GM18517 (cell line): ENCODE results near the gene NDUFS1.
"Not testable (repeated sequence)": the region's sequence is repeated elsewhere in the genome, so short reads cannot be mapped to it uniquely, and the experiment has no call there.

Experiments used
- ATAC-seq: cut with Tn5 transposase; IDR thresholded peaks from one replicate; pipeline ENCODE4 v1.9.1; 2021; ENCODE audit warnings: mild to moderate bottlenecking, moderate library complexity; ENCODE audit not compliant: unreplicated experiment

Gene NDUFS1

DNA sequence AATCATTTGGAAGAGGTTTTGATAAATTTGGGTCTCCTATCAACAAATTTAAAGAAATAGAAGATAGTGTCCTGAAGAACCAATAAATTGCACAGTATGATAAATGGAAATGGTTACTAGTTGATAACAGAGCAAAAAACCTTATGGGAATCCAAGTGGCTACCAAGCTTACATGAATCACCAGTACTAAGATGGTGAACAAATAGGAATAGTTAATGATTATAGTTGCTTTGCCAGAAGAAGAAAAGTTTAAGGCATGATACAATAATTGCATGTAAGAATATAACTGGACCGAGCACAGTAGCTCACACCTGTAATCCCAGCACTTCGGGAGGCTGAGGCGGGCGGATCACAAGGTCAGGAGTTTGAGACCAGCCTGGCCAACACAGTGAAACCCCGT lies 53.7 kb downstream of the NDUFS1 start:
- no peak for ATAC-seq

DNA sequence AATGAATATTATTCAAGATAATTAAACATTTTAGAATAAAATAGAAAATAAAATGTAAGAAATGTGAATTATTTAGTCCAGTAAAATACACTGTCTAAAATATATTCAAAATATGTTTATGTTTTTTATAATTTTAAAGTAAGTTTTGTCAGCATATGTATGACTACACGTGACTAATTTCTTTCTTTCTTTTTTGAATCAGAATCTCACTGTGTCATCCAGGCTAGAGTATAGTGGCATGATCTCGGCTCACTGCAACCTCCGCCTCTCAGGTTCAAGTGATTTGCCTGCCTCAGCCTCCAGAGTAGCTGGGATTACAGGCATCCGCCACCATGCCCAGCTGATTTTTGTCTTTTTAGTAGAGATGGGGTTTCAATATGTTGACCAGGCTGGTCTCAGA lies 54.2 kb downstream of the NDUFS1 start:
- ATAC-seq = no peak

DNA sequence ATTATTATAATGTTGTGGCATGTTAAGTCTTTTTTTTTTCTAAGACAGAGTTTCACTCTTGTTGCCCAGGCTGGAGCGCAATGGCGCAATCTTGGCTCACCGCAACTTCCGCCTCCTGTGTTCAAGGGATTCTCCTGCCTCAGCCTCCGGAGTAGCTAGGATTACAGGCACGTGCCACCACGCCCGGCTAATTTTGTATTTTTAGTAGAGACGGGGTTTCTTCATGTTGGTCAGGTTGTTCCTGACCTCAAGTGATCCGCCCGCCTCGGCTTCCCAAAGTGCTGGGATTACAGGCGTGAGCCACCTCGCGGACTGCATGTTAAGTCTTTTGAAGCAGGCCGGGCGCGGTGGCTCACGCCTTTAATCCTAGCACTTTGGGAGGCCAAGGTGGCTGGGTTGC lies 60.4 kb downstream of the NDUFS1 start:
- not testable (repeated sequence) for ATAC-seq

DNA sequence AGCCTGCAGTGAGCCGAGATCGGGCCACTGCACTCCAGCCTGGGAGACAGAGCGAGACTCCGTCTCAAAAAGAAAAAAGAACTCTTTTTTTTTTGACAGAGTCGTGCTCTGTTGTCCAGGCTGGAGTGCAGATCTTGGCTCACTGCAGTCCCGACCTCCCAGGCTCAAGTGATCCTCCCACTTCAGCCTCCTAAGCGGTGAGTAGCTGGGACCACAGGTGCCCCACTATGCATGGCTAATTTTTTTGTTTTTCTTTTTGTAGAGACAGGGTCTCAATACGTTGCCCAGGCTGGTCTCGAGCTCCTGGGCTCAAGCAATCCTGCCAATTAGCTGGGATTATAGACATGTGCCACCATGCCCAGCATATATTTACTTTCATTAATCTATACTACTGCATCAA lies 60.8 kb downstream of the NDUFS1 start:
- ATAC-seq = no peak

DNA sequence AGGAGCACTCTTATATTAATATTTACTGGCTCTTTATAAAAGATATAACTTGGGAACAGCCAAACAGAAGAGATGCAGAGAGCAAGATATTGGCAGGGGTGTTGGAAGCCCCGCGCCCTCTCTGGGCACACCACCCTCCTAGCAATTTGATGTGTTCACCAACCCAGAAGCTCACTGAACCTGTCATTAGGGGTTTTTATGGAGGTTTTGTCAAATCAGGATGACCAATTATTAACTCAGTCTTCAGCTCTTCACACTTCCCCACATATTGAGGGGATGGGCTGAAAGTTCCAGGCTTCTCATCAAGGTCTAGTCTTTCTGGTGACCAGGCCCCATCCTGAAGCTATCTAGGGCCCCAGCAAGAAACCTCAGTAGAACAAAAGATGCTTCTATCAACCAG lies 62.4 kb downstream of the NDUFS1 start:
- ATAC-seq = no peak

DNA sequence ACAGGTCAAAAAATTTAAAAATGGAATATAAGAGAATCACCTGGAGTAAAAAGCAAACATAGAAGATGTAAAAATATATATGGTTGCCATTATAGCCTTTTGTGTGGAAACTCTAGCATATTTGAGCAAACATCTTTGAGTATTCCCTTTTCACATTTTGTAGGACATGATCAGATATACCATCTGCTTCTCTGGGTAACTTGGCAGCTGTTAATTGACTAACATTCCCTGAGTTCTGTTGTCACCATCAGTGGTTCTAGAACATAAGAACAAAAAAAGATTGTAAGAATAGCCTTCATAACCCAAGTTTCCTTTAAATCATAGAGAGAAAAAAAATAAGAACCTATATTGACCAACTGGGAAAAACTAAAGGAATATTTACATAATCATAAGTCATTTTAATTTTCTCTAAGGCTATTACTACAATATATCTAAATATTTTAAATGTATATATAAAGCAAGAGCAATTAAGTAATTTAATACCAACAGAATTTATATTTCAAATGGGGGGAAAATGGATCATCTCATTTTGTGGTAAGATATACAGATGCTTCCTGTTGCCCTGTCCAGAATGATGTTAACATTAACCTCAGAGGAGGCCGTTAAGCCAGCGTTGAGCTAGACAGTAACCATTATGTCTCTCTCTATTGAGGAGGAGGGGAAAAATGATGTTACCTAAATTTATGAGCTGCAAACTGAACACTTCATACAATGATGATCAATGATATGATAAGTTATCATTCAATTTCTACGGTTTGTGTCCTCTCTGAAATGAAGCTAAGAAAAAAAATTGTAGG lies 63.5 kb downstream of the NDUFS1 start:
- ATAC-seq = no peak

DNA sequence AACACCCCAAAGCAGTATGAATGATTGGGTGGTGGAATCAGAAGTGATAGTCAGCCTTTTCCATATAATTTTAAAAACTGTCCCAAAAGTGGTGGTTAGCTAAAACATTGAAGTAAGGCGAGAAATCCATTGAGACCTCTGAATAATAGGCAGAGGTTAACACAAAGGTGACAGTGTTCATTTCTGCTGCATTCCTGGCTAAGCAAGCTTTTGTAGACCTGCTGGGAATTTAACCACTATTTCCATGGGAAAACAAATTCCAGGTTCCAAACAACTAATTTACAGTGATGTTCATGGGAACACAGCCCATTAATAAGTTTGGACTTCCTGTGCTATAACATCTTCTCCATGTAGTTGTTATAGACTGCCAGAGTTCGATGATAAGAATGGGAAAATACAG lies 66.9 kb downstream of the NDUFS1 start:
- ATAC-seq = no peak

DNA sequence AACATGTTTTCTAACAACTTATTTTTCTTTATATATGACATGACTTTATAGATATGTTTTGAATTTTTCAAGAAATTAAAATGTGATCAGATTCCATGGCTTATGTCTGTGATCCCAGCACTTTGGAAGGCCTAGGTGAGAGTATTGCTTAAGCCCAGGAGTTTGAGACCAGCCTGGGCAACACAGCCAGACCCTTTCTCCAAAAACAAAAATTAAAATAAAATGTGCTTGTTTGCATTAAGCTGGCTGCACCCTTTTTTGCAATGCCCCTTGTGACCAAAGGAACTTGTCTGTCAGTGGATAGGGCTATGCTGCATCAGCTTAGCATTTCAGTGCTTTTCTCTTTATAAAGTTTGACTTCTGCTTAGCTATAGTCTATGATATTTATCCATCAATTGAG lies 71.0 kb downstream of the NDUFS1 start:
- no peak for ATAC-seq

DNA sequence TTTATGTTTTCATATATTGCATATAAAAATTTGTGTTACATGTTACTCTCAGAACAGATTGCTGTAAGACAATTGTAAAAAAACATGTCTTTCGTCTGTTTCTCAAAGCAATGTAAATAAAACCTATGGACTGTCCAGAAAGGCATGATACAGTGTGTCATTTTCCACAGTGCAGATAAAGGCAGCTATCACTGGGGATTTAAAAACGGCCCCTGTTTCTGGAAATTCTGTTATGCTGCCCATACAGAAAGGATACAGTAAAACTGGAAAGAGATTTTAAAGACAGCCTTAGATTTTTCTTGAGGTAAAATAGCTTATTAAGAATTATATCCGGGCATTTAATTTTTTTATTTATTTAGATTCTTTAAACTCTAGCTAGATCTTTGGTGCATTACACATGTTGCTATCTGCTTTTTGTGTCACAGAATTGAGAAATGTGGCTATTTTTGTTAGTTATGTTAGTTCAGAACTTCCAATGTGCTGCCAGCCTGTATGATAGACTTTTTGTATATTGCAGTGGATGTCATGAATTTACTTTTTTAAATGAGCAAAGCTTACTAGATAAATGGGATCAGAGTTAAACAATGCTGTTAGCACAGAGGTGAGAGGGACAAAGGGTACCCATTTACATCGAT lies 72.4 kb downstream of the NDUFS1 start:
- no peak for ATAC-seq

DNA sequence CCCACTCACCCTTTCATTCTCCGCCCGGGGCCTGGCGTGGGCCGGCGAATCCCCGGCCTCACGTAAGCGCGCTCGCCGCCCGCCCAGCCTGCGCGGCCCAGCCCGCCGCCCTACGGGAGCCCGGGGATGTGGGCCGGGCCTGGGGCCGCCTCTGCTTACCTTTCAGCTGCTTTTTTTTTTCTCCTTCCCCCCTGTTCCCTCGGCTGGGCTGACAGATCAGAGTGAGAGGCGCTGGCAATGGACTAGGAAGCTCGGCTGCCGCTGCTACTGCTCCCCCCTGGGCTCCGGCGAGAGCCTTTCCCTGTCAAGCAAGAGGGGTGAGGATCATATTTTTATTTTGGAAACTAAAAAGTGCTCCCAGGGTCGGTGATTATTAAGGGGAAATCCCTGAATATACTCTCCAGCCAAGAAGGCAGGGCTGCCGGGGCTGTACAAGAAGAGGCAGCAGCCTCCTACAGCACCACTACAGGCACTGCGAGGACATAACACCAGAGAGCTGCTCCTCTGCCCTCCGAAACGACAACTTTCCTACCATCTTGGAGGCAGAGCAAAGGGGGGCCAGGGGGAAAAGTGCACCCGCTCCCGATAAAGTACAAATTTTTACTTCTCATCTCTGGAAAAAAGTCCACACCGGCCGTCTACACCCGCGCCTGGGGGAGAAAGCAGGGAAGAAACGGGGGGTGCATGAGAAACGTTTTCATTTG lies 73.3 kb downstream of the NDUFS1 start, which contains the start of gene INO80D:
Gene INO80D (minus strand): TSS at position 433 of the 704 bp plus-strand sequence. CDS start 23,158 bp downstream, outside the sequence.
- ATAC-seq = peak; percentile 82

DNA sequence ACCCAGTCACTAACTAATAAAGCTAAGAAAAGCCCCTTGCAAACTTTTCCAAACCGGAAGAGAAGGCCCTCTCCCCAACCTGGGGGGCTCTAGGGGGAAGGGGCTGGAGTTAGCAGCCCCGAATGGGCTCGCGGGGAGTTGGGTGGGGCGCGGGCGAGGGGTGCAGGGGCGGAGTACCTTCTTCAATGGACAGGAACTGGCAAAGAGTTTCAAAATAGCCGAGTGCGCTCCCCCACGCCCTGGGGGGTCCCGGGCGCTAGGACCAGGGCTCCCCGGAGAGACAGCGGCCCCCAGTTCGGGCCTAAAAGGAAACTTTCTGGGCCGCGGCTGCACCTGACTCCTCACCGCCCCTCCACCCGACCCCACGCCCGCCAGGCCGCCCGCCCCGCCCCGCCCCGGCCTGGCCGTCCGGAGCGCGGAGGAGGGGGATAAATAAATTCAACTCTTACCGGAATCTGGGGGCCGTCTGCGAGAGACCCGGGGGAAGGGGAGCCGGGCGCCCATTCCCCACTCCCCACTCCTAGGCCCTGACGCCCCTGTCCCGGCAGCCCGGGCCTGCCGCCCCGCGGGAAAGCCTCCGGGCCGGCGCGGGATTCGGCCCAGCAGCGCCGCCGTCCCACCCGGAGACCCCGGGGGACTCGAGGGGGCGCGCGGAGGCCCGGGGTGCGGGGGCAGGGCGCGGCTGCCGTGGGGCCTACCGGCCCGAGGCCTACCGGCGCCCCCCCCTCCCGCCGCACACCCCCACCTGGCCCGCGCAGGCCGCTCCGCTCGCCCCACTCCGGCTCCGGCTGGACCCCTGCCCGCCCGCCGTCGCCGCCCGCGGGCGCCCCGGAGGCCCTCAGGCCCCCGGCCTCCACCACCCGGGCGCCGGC lies 74.1 kb downstream of the NDUFS1 start:
- ATAC-seq = peak; percentile 20

DNA sequence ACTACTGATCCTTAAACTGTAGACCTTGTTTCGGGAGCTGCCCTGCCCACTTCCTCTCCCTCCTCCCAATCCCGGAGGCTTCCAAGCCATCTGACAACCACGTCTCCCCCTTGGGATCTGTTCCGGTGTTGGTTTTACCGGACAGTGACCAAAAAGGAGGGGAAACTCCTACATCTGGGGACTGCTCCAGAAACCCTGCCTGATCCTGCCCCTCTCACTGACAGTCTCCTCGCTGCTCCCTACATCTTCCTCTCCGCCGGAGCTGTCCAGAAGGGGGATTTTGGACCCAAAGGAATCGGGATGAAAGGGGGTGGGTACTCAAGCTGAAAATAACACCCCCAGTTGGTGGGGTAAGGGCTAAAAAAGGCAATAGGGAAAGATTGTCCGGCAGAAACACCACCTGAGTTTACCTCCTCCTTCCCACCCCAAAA lies 74.8 kb downstream of the NDUFS1 start:
- no peak for ATAC-seq

DNA sequence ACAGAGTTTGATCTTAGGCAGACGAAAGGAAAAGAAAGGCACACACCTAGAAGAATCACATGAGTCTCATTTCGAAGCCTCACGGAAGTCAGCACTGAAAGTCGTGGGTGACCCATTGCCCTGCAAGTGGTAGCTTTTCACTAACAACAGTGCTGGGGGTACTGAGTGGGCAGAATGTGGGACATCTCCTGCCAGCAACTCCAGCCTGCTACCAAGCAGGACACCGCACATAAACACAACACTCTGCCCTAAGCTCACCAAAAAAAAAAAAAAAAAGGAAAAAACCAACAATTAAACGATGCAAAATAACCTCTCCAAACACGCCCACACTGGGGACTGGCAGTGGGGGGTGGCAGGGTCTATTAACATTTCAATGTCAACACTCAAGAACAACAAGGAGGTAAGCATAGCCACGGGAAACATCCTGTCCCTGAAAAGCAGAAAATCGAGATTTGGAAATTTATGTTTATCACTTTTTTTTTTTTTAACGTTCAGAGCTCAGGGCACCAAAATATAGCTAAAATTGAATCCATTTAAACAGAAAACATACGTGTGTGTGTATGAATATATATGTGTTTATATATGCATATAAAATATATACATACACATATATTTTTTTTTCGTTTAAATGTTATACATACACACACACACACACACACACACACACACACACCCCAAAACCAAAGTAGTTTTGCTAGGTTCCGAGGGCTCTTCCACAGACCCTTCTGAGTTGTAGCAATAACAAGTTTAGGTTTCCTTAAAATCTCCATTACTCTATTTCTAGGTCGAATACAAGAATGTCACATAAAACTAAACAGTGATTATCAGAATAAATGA lies 75.4 kb downstream of the NDUFS1 start:
- ATAC-seq = peak; percentile 39

DNA sequence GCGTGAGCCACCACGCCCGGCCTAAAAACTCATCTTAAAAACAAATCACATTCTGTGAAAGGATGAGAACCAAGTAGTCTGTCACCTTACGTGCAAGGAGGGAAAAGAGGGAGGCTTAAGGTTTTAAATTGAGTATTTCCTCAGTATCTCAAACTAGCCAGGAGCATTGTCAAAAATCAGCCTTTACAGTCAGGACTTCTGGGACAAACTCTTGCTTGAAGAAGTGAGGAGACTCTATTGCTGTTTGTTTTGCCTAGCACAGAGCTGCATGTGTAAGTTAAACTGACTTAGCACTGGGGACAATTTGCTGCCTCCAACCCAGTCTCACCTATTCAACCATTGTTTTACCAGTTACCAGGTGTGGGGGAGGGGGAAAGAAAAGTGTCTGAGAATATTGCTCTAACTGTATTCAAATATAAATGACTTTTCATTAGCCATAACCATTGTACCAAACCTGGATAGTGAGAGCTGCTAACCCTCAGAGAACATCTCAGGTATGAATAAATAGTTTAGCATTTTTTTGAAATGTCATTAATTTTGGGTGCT lies 76.9 kb downstream of the NDUFS1 start:
- no peak for ATAC-seq

DNA sequence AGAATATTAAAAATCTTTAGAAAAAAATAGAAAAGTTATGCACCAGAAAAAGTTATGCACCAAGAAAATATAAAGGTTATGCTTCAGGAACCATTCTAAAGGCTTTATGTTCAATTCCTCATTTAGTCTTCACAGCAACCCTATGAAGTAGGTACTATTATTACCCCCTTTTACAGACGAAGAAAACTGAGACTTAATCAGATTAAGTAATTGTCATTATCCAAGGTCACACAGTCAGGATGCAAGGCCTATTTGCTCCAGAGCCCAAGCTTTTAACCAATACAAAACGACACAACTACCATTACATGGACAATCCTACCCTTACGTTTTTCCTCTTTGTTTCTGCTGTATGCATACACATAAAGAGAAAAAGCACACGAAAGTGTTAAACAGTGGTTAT lies 78.3 kb downstream of the NDUFS1 start:
- ATAC-seq = no peak

DNA sequence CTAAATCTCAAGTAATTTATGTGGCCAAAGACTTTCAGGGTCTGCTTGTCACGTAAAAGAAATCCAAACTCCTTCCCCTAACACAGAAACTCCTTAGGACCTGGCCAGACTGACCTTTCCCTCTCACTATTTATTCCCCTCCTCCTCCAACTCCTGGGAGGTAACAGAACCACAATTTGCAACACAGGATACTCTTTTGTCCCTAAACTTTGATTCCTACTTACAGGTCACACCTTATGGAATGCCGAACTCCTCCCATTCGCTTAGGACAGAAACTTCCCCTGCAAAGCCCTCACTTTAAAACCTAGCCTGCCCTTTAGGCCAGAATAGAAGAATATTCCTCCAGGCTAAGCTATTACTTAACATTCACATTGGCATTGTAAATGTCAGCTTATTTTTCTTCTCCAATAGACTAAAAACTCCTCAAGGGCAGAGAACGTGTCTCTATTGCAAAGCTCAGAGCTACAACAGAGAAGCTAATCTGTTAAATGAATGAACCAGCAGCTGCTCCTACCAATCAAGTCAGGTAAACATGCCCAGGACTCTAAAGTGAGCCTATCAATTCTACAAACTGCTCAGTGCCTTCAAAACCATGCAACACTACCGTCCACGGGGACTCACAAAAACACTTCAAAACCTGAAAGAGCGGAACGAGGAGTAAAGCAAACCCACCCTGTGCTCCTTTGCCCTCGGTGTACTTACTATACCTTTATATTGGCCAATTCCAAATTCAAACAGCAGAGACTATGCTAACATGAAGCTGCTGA lies 79.4 kb downstream of the NDUFS1 start:
- no peak for ATAC-seq

DNA sequence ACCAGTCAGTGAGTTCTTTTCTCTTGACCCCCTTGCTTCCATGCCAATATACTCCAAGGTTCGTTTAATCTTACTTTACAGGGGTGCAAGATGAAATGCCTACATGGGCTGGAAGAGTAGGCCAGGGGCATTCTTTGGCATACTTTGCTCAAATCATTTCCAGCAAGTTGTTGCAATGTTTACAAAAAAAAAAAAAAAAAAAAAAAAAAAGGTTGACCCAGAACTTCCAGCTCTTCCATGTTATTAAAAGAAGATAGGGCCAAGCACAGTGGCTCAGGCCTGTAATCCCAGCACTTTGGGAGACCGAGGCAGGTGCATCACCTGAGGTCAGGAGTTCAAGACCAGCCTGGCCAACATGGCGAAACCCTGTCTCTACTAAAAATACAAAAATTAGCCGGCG lies 81.4 kb downstream of the NDUFS1 start:
- not testable (repeated sequence) for ATAC-seq

DNA sequence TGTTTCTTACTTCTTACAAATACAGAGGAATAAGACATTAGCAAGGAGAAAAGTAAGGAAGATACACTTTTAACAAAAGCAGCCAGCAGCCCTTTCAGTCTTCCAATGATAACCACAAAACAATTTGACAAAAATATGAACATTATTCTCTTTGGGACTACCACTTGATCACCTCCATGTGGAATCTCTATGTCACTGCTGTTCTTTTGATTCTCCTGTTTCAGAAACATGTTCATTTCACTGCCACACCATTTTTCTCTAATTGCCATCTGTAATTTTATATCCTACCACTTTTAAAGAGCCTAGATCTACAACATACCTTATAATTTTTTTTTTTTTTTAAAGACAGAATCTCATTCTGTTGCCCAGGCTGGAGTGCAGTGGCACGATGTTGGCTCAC lies 84.1 kb downstream of the NDUFS1 start:
- no peak for ATAC-seq

DNA sequence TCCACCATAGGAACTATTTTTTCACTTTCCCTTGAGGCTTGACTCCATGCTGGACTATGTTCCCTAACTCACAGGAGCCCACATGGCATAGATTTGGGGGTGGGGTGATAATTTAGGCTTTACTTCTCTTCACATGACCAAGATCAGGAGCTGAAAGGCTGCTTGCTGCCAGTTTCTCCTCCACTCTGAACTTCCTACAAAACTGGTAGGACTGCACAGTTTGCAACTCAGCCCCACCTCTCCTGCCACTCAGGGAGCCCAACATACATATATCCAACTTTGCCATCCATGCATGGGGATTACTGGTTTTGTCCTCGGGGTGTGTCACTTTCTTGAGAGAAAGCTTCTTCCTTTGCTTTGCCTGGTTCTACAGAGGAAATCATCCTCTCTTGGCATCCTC lies 87.4 kb downstream of the NDUFS1 start:
- ATAC-seq = no peak
